ENCODE measurements around the gene AURKAIP1.

DNA sequence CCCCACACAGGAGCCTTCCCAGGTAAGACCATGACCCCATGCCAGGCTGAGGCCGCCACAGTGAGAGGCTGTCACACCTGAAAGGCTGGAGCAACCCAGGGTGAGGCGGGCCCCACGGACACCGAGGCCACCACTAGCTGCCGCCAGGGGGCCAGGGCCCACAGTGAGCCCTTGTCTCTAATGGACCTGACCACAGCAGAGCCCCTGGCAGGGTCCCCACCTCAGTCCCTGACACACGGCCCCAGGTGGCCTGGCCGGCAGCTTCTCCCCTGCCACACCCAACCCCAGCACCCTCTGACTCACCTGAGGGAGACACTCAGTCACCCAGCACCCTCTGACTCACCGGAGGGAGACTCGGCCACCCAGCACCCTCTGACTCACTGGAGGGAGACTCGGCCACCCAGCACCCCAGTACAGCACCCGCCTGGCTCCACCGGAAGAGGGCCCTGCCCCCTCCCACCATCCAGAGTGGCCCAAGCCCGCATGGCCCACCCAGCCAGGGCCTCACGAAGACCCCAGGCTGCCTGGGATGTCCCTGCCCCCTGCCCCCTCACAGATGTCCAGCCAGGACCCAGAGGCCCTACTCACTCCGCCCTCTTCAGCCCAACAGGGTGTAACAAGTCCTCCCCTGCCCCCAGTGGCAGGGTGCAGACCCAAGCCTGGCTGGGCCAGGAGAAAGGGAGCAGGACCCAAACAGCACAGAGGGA lies 30.2 kb downstream of the AURKAIP1 start:
- TF ChIP-seq POLR2A (IDR thresholded peaks at IDR 0.05) = no peak
- TF ChIP-seq, protein P1, sequence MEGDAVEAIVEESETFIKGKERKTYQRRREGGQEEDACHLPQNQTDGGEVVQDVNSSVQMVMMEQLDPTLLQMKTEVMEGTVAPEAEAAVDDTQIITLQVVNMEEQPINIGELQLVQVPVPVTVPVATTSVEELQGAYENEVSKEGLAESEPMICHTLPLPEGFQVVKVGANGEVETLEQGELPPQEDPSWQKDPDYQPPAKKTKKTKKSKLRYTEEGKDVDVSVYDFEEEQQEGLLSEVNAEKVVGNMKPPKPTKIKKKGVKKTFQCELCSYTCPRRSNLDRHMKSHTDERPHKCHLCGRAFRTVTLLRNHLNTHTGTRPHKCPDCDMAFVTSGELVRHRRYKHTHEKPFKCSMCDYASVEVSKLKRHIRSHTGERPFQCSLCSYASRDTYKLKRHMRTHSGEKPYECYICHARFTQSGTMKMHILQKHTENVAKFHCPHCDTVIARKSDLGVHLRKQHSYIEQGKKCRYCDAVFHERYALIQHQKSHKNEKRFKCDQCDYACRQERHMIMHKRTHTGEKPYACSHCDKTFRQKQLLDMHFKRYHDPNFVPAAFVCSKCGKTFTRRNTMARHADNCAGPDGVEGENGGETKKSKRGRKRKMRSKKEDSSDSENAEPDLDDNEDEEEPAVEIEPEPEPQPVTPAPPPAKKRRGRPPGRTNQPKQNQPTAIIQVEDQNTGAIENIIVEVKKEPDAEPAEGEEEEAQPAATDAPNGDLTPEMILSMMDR (IDR thresholded peaks at IDR 0.05) = peak in 2 of 4 experiments; percentile 24 to 25
